Right lung (tissue), 5 donors: ENCODE data around the gene KCNK4. TPM values are rescaled to one million over a fixed set of nuclear protein-coding genes. Genes with fewer than 3 reads are reported as not detected.

Experiments used
- DNase-seq, 2 donors: peaks; one replicate each; pipeline ENCODE4 v3.0.0-alpha.2; 2013
- polyA plus RNA-seq, 5 donors: library from polyadenylated mRNA; unstranded; fragments of 120-200 nt; gene quantifications; one replicate each; pipeline versions ENCODE4 v1.2.1 to v1.2.3, GENCODE V29; 2013; ENCODE audit warnings: inconsistent platforms in 1 of 5, low replicate concordance in 1 of 5; ENCODE audit not compliant: insufficient read length in 5 of 5, insufficient read depth in 1 of 5

The KCNK4 gene
- polyA plus RNA-seq, 5 donors = 0.09 to 0.10 TPM; not detected in 3

- DNase-seq = peak; percentile 45 to 55
Observed at GRCh38 chr11:64268025-64268892, 22.8 kb upstream of the KCNK4 start.

- no peak for DNase-seq
Observed at GRCh38 chr11:64268893-64269539, 22.1 kb upstream of the KCNK4 start.

GRCh38 chr11:64269540-64270220, 21.4 kb upstream of the KCNK4 start:
- peak; percentile 99 for DNase-seq

- no peak for DNase-seq
Observed at GRCh38 chr11:64275031-64275800, 15.9 kb upstream of the KCNK4 start.

- DNase-seq = no peak
Observed at GRCh38 chr11:64275841-64276240, 15.3 kb upstream of the KCNK4 start.

- DNase-seq = no peak
Observed at GRCh38 chr11:64276653-64277431, 14.3 kb upstream of the KCNK4 start.

GRCh38 chr11:64278576-64279190, 12.4 kb upstream of the KCNK4 start:
- no peak for DNase-seq

- no peak for DNase-seq
Observed at GRCh38 chr11:64281957-64282770, 8.9 kb upstream of the KCNK4 start.

- no peak for DNase-seq
Observed at GRCh38 chr11:64283092-64283491, 8.0 kb upstream of the KCNK4 start.

- DNase-seq = peak; percentile 91 to 92
Observed at GRCh38 chr11:64284048-64284961, 6.8 kb upstream of the KCNK4 start, which contains the start of gene BAD. Gene BAD, minus strand, starts transcription at chr11:64284665. Its CDS starts 297 bp downstream, at chr11:64284368.

GRCh38 chr11:64284962-64285884, 5.9 kb upstream of the KCNK4 start, which contains the start of gene GPR137:
Gene GPR137, plus strand, starts transcription at chr11:64285848. Its CDS starts 677 bp downstream, at chr11:64286525.
- DNase-seq = peak; percentile 90 to 91

- no peak for DNase-seq
Observed at GRCh38 chr11:64285885-64286800, 5.0 kb upstream of the KCNK4 start.

- DNase-seq = no peak
Observed at GRCh38 chr11:64286801-64287159, 4.3 kb upstream of the KCNK4 start.

- DNase-seq = no peak
Observed at GRCh38 chr11:64287676-64288352, 3.3 kb upstream of the KCNK4 start.

GRCh38 chr11:64288353-64288750, 2.8 kb upstream of the KCNK4 start:
- DNase-seq = no peak
